AG04450 (cell line): ENCODE measurements around the gene AFF1. TPM values are rescaled to one million over a fixed set of nuclear protein-coding genes. Genes with fewer than 3 reads are reported as not detected.

Source experiments
- CTCF ChIA-PET: fragments of 300-600, 350-600 bp; formaldehyde crosslinking; extraction: SDS; loops from one replicate; lab custom pipeline; 2022; ENCODE audit warnings: antibody characterized with exemption, inconsistent platforms; lab: Charles Lee
- POLR2A ChIA-PET: fragments of 350-600 bp; formaldehyde crosslinking; extraction: SDS; loops from one replicate; lab custom pipeline; 2021; ENCODE audit warnings: antibody characterized with exemption, inconsistent platforms; lab: Yijun Ruan, JAX
- DNase-seq: peaks from one replicate; pipeline ENCODE4 v3.0.0-alpha.2; 2011; ENCODE audit warnings: low read depth, low spot score
- H3K27ac ChIP-seq: one replicate; pipeline ENCODE4 v1.5.1; 2012; ENCODE audit warnings: low read depth, low read length, control low read depth
- H3K27me3 ChIP-seq: one replicate; pipeline ENCODE4 v1.6.0; 2012; ENCODE audit warnings: low read length; ENCODE audit not compliant: control insufficient read depth, insufficient read depth
- H3K4me3 ChIP-seq: 2 replicates; pipeline ENCODE4 v1.5.1; 2011; ENCODE audit warnings: mild to moderate bottlenecking, low read depth, low read length, control low read depth
- H3K9me3 ChIP-seq: 2 replicates; pipeline ENCODE4 v1.5.1; 2012; ENCODE audit warnings: low read length; ENCODE audit not compliant: control insufficient read depth, insufficient read depth
- CTCF ChIP-seq: IDR thresholded peaks from 2 replicates; pipeline ENCODE4 v1.5.1; 2011; ENCODE audit warnings: low read depth, low read length, control low read depth, inconsistent platforms
- polyA plus RNA-seq: library from polyadenylated mRNA; depleted of rRNA; stranded (reverse); fragments of >200 nt; gene quantifications from 2 replicates; pipeline ENCODE4 v1.2.3, GENCODE V29; 2011

Gene AFF1
- polyA plus RNA-seq, 1 experiment: 17.2 TPM

- ChIA-PET CTCF (interaction anchor here (1.6 kb wide), 1 partner anchor 10 kb away, joined by 4 read pairs; no protein-coding TSS in a partner anchor), POLR2A (interaction anchor here (1.3 kb wide), 1 partner anchor 15 kb away, joined by 4 read pairs; no protein-coding TSS in a partner anchor)
- TF ChIP-seq CTCF: no peak
- Histone ChIP-seq H3K9me3 (no peaks in the 10 kb centered on the region), H3K27me3 (no peaks in the 10 kb centered on the region), H3K4me3 (no peak overlapping the region), H3K27ac (peak overlapping the region; percentile 12)
- no peak for DNase-seq
These were observed 168.9 kb downstream of the AFF1 start for GRCh38 chr4:87103691-87104187.

- DNase-seq: no peak
- Histone ChIP-seq H3K4me3 (no peak overlapping the region), H3K27me3 (no peaks in the 10 kb centered on the region), H3K9me3 (no peaks in the 10 kb centered on the region), H3K27ac (no peak overlapping the region)
- ChIA-PET POLR2A (interaction anchor here (0.7 kb wide), 1 partner anchor 99 kb away, joined by 5 read pairs; no protein-coding TSS in a partner anchor), CTCF (interaction anchor here (0.6 to 0.9 kb wide), 2 partner anchors 37 to 183 kb away, joined by 3 to 12 read pairs; no protein-coding TSS in a partner anchor)
- no peak for TF ChIP-seq CTCF
These were observed 170.5 kb downstream of the AFF1 start for GRCh38 chr4:87105101-87105845.

- no peak for DNase-seq
- Histone ChIP-seq H3K27me3 (no peaks in the 10 kb centered on the region), H3K4me3 (peak overlapping the region; percentile 21), H3K9me3 (no peaks in the 10 kb centered on the region), H3K27ac (peak overlapping the region; percentile 74)
- POLR2A ChIA-PET: interaction anchor here (1.6 kb wide), 1 partner anchor 11 kb away, joined by 3 read pairs; no protein-coding TSS in a partner anchor
- no peak for TF ChIP-seq CTCF
- CTCF ChIA-PET: interaction anchor here (1.1 kb wide), 1 partner anchor 610 kb away, joined by 3 read pairs; no protein-coding TSS in a partner anchor
These were observed 173.3 kb downstream of the AFF1 start for GRCh38 chr4:87108142-87108546.

GRCh38 chr4:87109121-87109520 lies 174.3 kb downstream of the AFF1 start:
- TF ChIP-seq CTCF: no peak
- no peak overlapping the region for H3K27ac ChIP-seq
- CTCF ChIA-PET: interaction anchor here (1.1 kb wide), 1 partner anchor 611 kb away, joined by 3 read pairs; no protein-coding TSS in a partner anchor

GRCh38 chr4:87109945-87110344 lies 175.1 kb downstream of the AFF1 start:
- TF ChIP-seq CTCF: no peak

More at GRCh38 chr4:87109121-87109520, 174.3 kb downstream of the AFF1 start:
- H3K27me3 ChIP-seq: no peaks in the 10 kb centered on the region
- H3K4me3 ChIP-seq: no peak overlapping the region
- POLR2A ChIA-PET: no interaction called here
- H3K9me3 ChIP-seq: no peaks in the 10 kb centered on the region; the same call in 1 of the 2 replicates
- no peak for DNase-seq

More at GRCh38 chr4:87109945-87110344, 175.1 kb downstream of the AFF1 start:
- CTCF ChIA-PET: no interaction called here
- Histone ChIP-seq H3K27ac (no peak overlapping the region), H3K27me3 (no peaks in the 10 kb centered on the region), H3K4me3 (no peak overlapping the region), H3K9me3 (no peaks in the 10 kb centered on the region; the same call in 1 of the 2 replicates)
- no peak for DNase-seq
- POLR2A ChIA-PET: no interaction called here
